Caco-2 (cell line): ENCODE results near the gene BRCC3. TPM values are rescaled to one million over a fixed set of nuclear protein-coding genes. Genes with fewer than 3 reads are reported as not detected.

Experiments used
- BruUV-seq: library from RNA; stranded (reverse); fragments of 400-500 nt; replicated peaks from 2 replicates; lab custom pipeline; 2021; lab: Mats Ljungman, UMichigan
- CTCF ChIA-PET: fragments of 300-600 bp; sonication (Branson Sonifier 250); formaldehyde crosslinking; loops from one replicate; lab custom pipeline; 2022; ENCODE audit warnings: antibody characterized with exemption; lab: Charles Lee
- POLR2A ChIA-PET: fragments of 300-600 bp; sonication (Branson Sonifier 250); formaldehyde crosslinking; loops from one replicate; lab custom pipeline; 2022; ENCODE audit warnings: antibody characterized with exemption; lab: Charles Lee
- DNase-seq, 2 experiments: peaks; one replicate each; pipeline versions ENCODE4 v3.0.0 to v3.0.0-alpha.2; 2020 to 2022
- H3K27me3 ChIP-seq: replicated peaks from 2 replicates; pipeline ENCODE4 v1.6.0; 2011; ENCODE audit warnings: low read length; ENCODE audit not compliant: control insufficient read depth, insufficient read depth
- H3K36me3 ChIP-seq: 2 replicates; pipeline ENCODE4 v1.5.1; 2011; ENCODE audit warnings: low read length; ENCODE audit not compliant: control insufficient read depth, insufficient read depth
- H3K4me1 ChIP-seq: fragments of 250-450 bp; sonication (Bioruptor Pico); 2 replicates; pipeline ENCODE4 v1.5.1; 2020; ENCODE audit warnings: mild to moderate bottlenecking
- H3K4me3 ChIP-seq: 2 replicates; pipeline ENCODE4 v1.5.1; 2011; ENCODE audit warnings: low read depth, mild to moderate bottlenecking, control low read depth, low read length
- H3K9me3 ChIP-seq: fragments of 250-450 bp; sonication (Bioruptor Pico); 2 replicates; pipeline ENCODE4 v1.5.1; 2020; ENCODE audit warnings: mild to moderate bottlenecking, moderate library complexity
- H3K27ac Mint-ChIP-seq: one replicate; pipeline ENCODE4 v1.8.0; 2022; ENCODE audit warnings: mixed read lengths; ENCODE audit not compliant: unreplicated experiment
- H3K27me3 Mint-ChIP-seq: one replicate; pipeline ENCODE4 v1.8.0; 2022; ENCODE audit warnings: mixed read lengths; ENCODE audit not compliant: insufficient read depth, unreplicated experiment
- H3K36me3 Mint-ChIP-seq: one replicate; pipeline ENCODE4 v1.8.0; 2022; ENCODE audit warnings: mild to moderate bottlenecking, mixed read lengths; ENCODE audit not compliant: insufficient read depth, unreplicated experiment
- H3K4me1 Mint-ChIP-seq: one replicate; pipeline ENCODE4 v1.8.0; 2022; ENCODE audit warnings: low read depth, mixed read lengths; ENCODE audit not compliant: unreplicated experiment
- H3K4me3 Mint-ChIP-seq: one replicate; pipeline ENCODE4 v1.8.0; 2022; ENCODE audit warnings: mild to moderate bottlenecking, moderate library complexity, mixed read lengths; ENCODE audit not compliant: unreplicated experiment
- H3K9me3 Mint-ChIP-seq: one replicate; pipeline ENCODE4 v1.8.0; 2022; ENCODE audit warnings: mixed read lengths; ENCODE audit not compliant: unreplicated experiment
- intact Hi-C: fragments of 100-400 bp; cut with micrococcal nuclease; formaldehyde crosslinking; loops from one replicate; pipeline ENCODE4 v1.10.0; 2022; ENCODE audit not compliant: unreplicated experiment
- total RNA-seq: library from RNA; stranded (reverse); gene quantifications from 2 replicates; pipeline ENCODE4 v1.2.3, GENCODE V29; 2022
- TF ChIP-seq, protein P1 (sequence below), 2 experiments: fragments of 200-600 bp in 1 of 2; IDR thresholded peaks; 1 replicate in 1 of 2; 2 replicates in 1 of 2; pipeline versions ENCODE4 v1.5.1 to v1.8.0; 2011 to 2022; ENCODE audit warnings: antibody characterized with exemption in 1 of 2, control low read depth in 1 of 2, inconsistent platforms in 1 of 2, low read depth in 1 of 2, low read length in 1 of 2, mild to moderate bottlenecking in 1 of 2, moderate library complexity in 1 of 2; ENCODE audit not compliant: insufficient read depth in 1 of 2, severe bottlenecking in 1 of 2, unreplicated experiment in 1 of 2

The BRCC3 gene
- total RNA-seq, 1 experiment from 2014 or later = 30.4 TPM

- Histone ChIP-seq H3K36me3 (no peaks in the 10 kb centered on the region), H3K27me3 (no peaks in the 10 kb centered on the region), H3K4me1 (peaks cover 6% of the 10 kb centered on the region; the same call in 1 of the 2 replicates), H3K9me3 (no peaks in the 10 kb centered on the region), H3K4me3 (peak overlapping the region; percentile 57)
- Mint-ChIP-seq H3K27ac (peak overlapping the region; percentile 90), H3K36me3 (peaks cover 24% of the 10 kb centered on the region), H3K4me3 (peak overlapping the region; percentile 89), H3K27me3 (no peaks in the 10 kb centered on the region), H3K4me1 (peaks cover 7% of the 10 kb centered on the region), H3K9me3 (no peaks in the 10 kb centered on the region)
- TF ChIP-seq, protein P1, sequence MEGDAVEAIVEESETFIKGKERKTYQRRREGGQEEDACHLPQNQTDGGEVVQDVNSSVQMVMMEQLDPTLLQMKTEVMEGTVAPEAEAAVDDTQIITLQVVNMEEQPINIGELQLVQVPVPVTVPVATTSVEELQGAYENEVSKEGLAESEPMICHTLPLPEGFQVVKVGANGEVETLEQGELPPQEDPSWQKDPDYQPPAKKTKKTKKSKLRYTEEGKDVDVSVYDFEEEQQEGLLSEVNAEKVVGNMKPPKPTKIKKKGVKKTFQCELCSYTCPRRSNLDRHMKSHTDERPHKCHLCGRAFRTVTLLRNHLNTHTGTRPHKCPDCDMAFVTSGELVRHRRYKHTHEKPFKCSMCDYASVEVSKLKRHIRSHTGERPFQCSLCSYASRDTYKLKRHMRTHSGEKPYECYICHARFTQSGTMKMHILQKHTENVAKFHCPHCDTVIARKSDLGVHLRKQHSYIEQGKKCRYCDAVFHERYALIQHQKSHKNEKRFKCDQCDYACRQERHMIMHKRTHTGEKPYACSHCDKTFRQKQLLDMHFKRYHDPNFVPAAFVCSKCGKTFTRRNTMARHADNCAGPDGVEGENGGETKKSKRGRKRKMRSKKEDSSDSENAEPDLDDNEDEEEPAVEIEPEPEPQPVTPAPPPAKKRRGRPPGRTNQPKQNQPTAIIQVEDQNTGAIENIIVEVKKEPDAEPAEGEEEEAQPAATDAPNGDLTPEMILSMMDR (IDR thresholded peaks at IDR 0.05; ENCODE audit: insufficient read depth in 1 of 2, low read depth in 1 of 2, low read length in 1 of 2, severe bottlenecking in 1 of 2, unreplicated experiment in 1 of 2) = no peak
- ChIA-PET POLR2A (interaction anchor here (1.5 kb wide), 1 partner anchor 45 kb away, joined by 4 read pairs; the partner anchor contains the start of gene FUNDC2), CTCF (no interaction called here)
- no peak for DNase-seq
- BruUV-seq = TSS peak; percentile 61
- intact Hi-C loops = loop anchor here (1.0 kb wide), 1 partner anchor 45 kb away; the partner anchor contains the start of gene FUNDC2
Measured at GRCh38 chrX:155071694-155072280, 479 bp downstream of the BRCC3 start.

DNA sequence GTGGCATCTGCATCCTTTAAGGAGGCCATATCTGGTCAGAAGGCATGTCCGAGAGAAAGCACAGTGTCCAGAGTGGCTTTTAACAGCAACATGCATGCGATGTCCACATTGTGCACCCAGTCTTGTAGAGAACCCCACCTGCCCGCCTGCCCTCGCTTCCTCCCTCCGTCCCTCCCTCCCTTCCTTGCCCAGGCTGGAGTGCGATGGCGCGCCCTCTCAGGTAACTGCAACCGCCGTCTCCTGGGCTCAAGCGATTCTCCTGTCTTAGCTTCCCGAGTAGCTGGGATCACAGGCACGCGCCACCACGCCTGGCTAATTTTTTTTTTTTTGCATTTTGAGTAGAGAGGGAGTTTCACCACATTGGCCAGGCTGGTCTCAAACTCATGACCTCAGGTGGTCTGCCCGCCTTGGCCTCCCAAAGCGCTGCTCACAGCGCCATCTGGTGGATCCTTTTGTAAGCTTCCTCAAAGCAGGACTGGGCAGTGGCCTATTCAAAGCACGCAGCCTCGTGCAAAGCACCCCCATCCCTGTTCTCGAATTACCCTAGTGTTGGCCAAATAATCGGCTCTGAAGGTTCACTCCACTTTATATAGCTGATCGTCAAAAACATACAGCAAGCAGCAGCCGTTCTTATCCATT is 15.0 kb downstream of the BRCC3 start:
- ChIA-PET CTCF (interaction anchor here (0.7 kb wide), 1 partner anchor 98 kb away, joined by 3 read pairs; no protein-coding TSS in a partner anchor), POLR2A (no interaction called here)
- peak; percentile 35 to 50 for DNase-seq

More for the DNA sequence above, 15.0 kb downstream of the BRCC3 start:
- no peaks in the 10 kb centered on the region for H3K9me3 Mint-ChIP-seq
- H3K4me3 Mint-ChIP-seq = no peak overlapping the region
- no peaks in the 10 kb centered on the region for H3K4me1 Mint-ChIP-seq
- H3K27me3 Mint-ChIP-seq = no peaks in the 10 kb centered on the region
- H3K4me3 ChIP-seq = no peak overlapping the region
- H3K36me3 ChIP-seq = peaks cover 1% of the 10 kb centered on the region; the same call in 1 of the 2 replicates
- BruUV-seq = no TSS peak
- intact Hi-C loops = no loop called here
- H3K4me1 ChIP-seq = no peaks in the 10 kb centered on the region
- H3K27ac Mint-ChIP-seq = no peak overlapping the region
- no peaks in the 10 kb centered on the region for H3K27me3 ChIP-seq
- no peaks in the 10 kb centered on the region for H3K36me3 Mint-ChIP-seq
- TF ChIP-seq, protein P1 (IDR thresholded peaks at IDR 0.05; ENCODE audit: insufficient read depth in 1 of 2, low read depth in 1 of 2, low read length in 1 of 2, severe bottlenecking in 1 of 2, unreplicated experiment in 1 of 2) = peak in 1 of 2 experiments; percentile 35
- no peaks in the 10 kb centered on the region for H3K9me3 ChIP-seq
